GM21723 (cell line): Measurements from ENCODE around the gene OTULINL.

Experiments used
- ATAC-seq: cut with Tn5 transposase; IDR thresholded peaks from one replicate; pipeline ENCODE4 v1.9.1; 2021; ENCODE audit warnings: mild to moderate bottlenecking, moderate library complexity; ENCODE audit not compliant: unreplicated experiment

Gene OTULINL

GRCh38 chr5:14599476-14600127 lies 18.0 kb downstream of the OTULINL start:
- ATAC-seq: no peak

GRCh38 chr5:14600846-14601245 lies 19.3 kb downstream of the OTULINL start:
- no peak for ATAC-seq

- no peak for ATAC-seq
These were observed 21.5 kb downstream of the OTULINL start for GRCh38 chr5:14603141-14603540.

- no peak for ATAC-seq
These were observed 25.5 kb downstream of the OTULINL start for GRCh38 chr5:14607104-14607503.

GRCh38 chr5:14608169-14608568 lies 26.6 kb downstream of the OTULINL start:
- ATAC-seq: no peak

- no peak for ATAC-seq
These were observed 30.1 kb downstream of the OTULINL start for GRCh38 chr5:14611737-14612136.

- no peak for ATAC-seq
These were observed 32.9 kb downstream of the OTULINL start for GRCh38 chr5:14614490-14614889.

GRCh38 chr5:14615365-14615764 lies 33.8 kb downstream of the OTULINL start:
- no peak for ATAC-seq

GRCh38 chr5:14617441-14617840 lies 35.8 kb downstream of the OTULINL start:
- ATAC-seq: no peak

GRCh38 chr5:14627270-14627669 lies 45.7 kb downstream of the OTULINL start:
- no peak for ATAC-seq

- no peak for ATAC-seq
These were observed 46.8 kb downstream of the OTULINL start for GRCh38 chr5:14628346-14628745.

- no peak for ATAC-seq
These were observed 49.1 kb downstream of the OTULINL start for GRCh38 chr5:14630671-14631070.

GRCh38 chr5:14635656-14636055 lies 54.1 kb downstream of the OTULINL start:
- ATAC-seq: no peak

GRCh38 chr5:14640765-14641164 lies 59.2 kb downstream of the OTULINL start:
- no peak for ATAC-seq

- ATAC-seq: no peak
These were observed 63.1 kb downstream of the OTULINL start for GRCh38 chr5:14644623-14645237.

- ATAC-seq: no peak
These were observed 68.5 kb downstream of the OTULINL start for GRCh38 chr5:14650052-14650451.

GRCh38 chr5:14655146-14655741 lies 73.7 kb downstream of the OTULINL start:
- no peak for ATAC-seq

- no peak for ATAC-seq
These were observed 75.3 kb downstream of the OTULINL start for GRCh38 chr5:14656898-14657297.

GRCh38 chr5:14659821-14660607 lies 78.4 kb downstream of the OTULINL start:
- ATAC-seq: no peak

- no peak for ATAC-seq
These were observed 79.2 kb downstream of the OTULINL start for GRCh38 chr5:14660833-14661232.
